Ascending aorta (tissue), 2 donors: Measurements from ENCODE around the gene LOXL3. TPM values are rescaled to one million over a fixed set of nuclear protein-coding genes. Genes with fewer than 3 reads are reported as not detected.

Experiments used
- DNase-seq, 2 donors: peaks; one replicate each; pipeline ENCODE4 v3.0.0-alpha.2; 2019; ENCODE audit warnings: low spot score in 2 of 2
- H3K27ac ChIP-seq, 2 donors: fragments of 200-600 bp; sonication (generic); one replicate each; pipeline ENCODE4 v1.5.1; 2016 to 2017; ENCODE audit warnings: mild to moderate bottlenecking in 1 of 2
- H3K27me3 ChIP-seq: fragments of 200-600 bp; sonication (generic); one replicate; pipeline ENCODE4 v1.5.1; 2017
- H3K36me3 ChIP-seq, 2 donors: fragments of 200-600 bp; sonication (generic); one replicate each; pipeline ENCODE4 v1.5.1; 2016
- H3K4me1 ChIP-seq, 2 donors: fragments of 200-600 bp; sonication (generic); one replicate each; pipeline ENCODE4 v1.5.1; 2016 to 2017; ENCODE audit warnings: mild to moderate bottlenecking in 1 of 2
- H3K4me3 ChIP-seq, 2 donors: fragments of 200-600 bp; sonication (generic); one replicate each; pipeline ENCODE4 v1.5.1; 2016 to 2017; ENCODE audit warnings: mild to moderate bottlenecking in 1 of 2
- H3K9me3 ChIP-seq, 2 donors: fragments of 200-600 bp; sonication (generic); one replicate each; pipeline ENCODE4 v1.5.1; 2016
- intact Hi-C: fragments of 100-400 bp; cut with DNase I; formaldehyde crosslinking; loops from one replicate; pipeline ENCODE4 v1.15.1; 2023
- total RNA-seq: library from RNA; depleted of rRNA; stranded (reverse); fragments of >200 nt; gene quantifications from one replicate; pipeline ENCODE4 v1.1.0, GENCODE V29; 2016
- TF ChIP-seq, protein P1 (sequence below), 3 experiments: fragments of 200-600 bp in 2 of 3; fragments of 450-650 bp in 1 of 3; sonication (generic) in 2 of 3; IDR thresholded peaks; one replicate each; pipeline ENCODE4 v1.5.1; 2016 to 2019; ENCODE audit warnings: antibody characterized with exemption in 3 of 3, mild to moderate bottlenecking in 1 of 3, moderate library complexity in 1 of 3

LOXL3 gene
- total RNA-seq, 1 donor from 2014 or later = 19.8 TPM

DNA sequence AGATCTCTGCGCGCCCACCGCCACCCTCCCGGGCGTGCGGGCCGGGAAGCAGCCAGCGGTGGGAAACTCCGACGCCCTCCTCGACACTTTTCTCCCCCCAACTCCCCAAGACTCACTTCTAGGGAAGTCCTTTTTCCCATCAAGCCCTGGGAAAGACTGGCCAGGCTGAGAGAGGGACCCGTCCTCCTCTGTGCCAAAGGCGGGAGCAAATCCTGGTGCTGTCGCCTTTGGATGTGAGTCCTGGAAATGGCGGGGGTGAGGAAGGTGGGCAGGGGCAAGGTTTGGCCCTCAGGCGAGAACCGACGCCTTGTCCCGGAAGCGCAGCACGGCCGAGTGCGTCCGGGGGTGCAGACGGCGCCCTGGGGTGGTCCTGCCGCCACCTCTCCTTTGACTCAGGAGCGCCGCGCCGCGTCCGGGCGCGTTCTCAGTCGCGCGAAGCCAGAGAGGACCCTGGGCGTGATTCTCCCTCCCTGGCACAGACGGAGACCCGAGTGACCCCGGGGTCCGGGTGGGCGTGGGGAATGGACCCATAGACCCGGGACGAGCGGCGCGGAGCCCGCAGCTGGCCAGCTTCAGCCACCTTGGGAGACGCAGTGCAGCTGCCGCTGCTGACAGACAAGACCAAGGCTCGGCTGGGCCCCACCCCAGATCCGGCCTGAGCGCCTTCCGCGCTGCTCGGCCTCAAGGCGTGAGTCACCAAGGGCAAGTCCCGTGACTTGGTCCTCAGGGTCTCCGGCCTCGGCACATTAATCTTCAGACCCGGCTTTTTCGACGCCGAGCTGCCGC, 50.8 kb downstream of the LOXL3 start:
- DNase-seq = peak; percentile 57 to 89
- H3K27me3 ChIP-seq = peaks cover 5% of the 10 kb centered on the region

DNA sequence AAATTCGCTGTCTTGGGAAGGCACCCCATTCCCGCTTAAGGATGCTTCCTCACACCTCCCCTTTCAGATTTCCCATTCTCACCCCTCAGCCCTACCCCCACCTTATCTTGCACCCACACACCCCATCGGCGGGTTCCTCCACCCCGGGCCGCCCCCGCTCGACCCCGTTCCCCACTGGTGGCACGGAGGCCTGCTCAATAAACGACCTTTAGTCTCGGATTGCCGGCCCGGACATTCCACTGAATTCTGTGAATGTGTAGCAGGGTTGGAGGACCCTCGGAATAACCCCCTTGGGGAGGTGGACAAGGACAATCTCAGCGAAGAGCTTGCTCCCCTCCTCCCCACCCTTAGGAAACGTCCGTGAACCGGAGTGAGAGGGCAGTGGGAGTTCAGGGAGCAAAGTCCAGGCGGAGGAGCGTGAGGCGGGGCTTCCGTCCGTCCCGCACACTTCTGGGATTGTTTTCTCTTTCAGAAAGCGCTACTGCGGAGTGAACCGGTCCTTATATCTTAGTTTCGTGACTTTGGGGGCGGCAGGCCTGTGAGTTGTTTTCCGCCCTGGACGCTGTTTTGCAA, 51.5 kb downstream of the LOXL3 start:
- H3K4me1 ChIP-seq = peaks cover 3 to 26% of the 10 kb centered on the region in 2 donors
- peak overlapping the region; percentile 54 to 68 for H3K4me3 ChIP-seq
- no peak for DNase-seq
- intact Hi-C loops = no loop called here
- no peaks in the 10 kb centered on the region for H3K9me3 ChIP-seq
- TF ChIP-seq, protein P1, sequence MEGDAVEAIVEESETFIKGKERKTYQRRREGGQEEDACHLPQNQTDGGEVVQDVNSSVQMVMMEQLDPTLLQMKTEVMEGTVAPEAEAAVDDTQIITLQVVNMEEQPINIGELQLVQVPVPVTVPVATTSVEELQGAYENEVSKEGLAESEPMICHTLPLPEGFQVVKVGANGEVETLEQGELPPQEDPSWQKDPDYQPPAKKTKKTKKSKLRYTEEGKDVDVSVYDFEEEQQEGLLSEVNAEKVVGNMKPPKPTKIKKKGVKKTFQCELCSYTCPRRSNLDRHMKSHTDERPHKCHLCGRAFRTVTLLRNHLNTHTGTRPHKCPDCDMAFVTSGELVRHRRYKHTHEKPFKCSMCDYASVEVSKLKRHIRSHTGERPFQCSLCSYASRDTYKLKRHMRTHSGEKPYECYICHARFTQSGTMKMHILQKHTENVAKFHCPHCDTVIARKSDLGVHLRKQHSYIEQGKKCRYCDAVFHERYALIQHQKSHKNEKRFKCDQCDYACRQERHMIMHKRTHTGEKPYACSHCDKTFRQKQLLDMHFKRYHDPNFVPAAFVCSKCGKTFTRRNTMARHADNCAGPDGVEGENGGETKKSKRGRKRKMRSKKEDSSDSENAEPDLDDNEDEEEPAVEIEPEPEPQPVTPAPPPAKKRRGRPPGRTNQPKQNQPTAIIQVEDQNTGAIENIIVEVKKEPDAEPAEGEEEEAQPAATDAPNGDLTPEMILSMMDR (IDR thresholded peaks at IDR 0.05) = no peak
- peaks cover 7 to 14% of the 10 kb centered on the region in 2 donors for H3K36me3 ChIP-seq
- H3K27me3 ChIP-seq = peaks cover 5% of the 10 kb centered on the region
- peak overlapping the region in 1 of 2 donors; percentile 61 for H3K27ac ChIP-seq

More for the DNA sequence above, 50.8 kb downstream of the LOXL3 start:
- Histone ChIP-seq H3K4me1 (peaks cover 3 to 28% of the 10 kb centered on the region in 2 donors), H3K36me3 (peaks cover 7 to 14% of the 10 kb centered on the region in 2 donors), H3K4me3 (peak overlapping the region; percentile 54 to 68), H3K27ac (peak overlapping the region; percentile 38 to 61), H3K9me3 (no peaks in the 10 kb centered on the region)
- TF ChIP-seq, protein P1 (IDR thresholded peaks at IDR 0.05) = peak in 2 of 3 experiments; percentile 27 to 29
- intact Hi-C loops = no loop called here

DNA sequence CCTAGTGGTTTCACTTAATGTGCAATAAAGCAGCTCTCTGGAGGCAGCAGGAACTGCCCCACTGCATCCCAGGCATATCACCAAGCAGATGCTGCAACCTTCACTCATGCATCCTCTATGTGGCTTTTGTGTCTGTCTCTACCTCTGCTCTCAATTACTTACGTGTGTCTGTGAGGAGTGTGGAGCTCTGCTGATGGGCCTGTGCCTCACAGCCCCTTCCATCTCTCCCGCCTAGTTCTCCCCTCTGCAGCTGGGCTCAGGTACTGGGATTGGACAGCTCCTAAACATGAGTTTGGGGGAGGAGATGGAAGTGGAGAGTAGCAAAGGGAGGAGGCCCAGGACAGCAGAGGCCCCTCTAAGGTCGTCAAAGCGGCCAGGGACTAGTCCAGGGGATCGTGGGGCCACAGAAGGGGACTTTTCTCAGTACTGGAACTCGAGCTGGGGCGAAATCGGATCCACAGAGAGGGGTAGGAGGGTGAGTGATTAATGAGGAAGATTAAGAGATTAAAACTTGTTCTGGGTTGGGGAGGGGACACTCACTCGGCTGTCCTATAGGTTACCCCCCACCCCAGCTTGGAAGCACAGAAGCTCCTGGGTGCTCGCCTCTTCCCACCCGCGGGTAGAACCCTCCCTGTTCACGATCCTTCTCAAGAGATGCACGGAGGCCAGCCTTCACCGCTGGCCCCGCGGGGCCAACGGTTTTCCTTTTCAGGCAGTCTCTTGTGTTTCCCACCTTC, 52.2 kb downstream of the LOXL3 start:
- Histone ChIP-seq H3K4me1 (peaks cover 3 to 22% of the 10 kb centered on the region in 2 donors), H3K27me3 (peaks cover 5% of the 10 kb centered on the region), H3K4me3 (no peak overlapping the region), H3K36me3 (peaks cover 7 to 14% of the 10 kb centered on the region in 2 donors), H3K9me3 (no peaks in the 10 kb centered on the region), H3K27ac (no peak overlapping the region)
- no peak for DNase-seq
- intact Hi-C loops = no loop called here
- TF ChIP-seq, protein P1 (IDR thresholded peaks at IDR 0.05) = no peak

DNA sequence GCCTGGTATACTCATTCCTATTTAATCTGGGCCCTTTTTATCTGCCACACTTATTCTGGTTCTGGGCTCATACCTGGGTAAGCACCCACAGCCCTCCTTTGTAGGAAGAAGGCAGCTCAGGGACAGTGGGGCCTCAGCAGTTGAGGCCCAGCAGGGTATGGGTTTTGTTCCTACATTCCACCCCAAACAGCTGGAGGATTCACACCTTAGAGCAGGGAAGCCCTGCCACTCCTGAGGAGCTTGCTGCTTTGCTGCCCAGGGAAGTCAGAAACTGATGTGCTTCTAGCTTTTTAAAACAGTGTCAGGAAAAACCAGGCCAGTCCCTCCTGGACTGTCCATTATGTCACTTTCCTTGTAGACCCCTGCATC, 53.2 kb downstream of the LOXL3 start:
- Histone ChIP-seq H3K4me3 (no peak overlapping the region), H3K9me3 (no peaks in the 10 kb centered on the region), H3K27ac (no peak overlapping the region), H3K27me3 (peaks cover 5% of the 10 kb centered on the region), H3K36me3 (peaks cover 7 to 8% of the 10 kb centered on the region in 2 donors), H3K4me1 (peaks cover 3 to 13% of the 10 kb centered on the region in 2 donors)
- DNase-seq = no peak
- intact Hi-C loops = no loop called here
- TF ChIP-seq, protein P1 (IDR thresholded peaks at IDR 0.05) = no peak

- no peak for DNase-seq
- H3K36me3 ChIP-seq = peaks cover 2 to 3% of the 10 kb centered on the region in 2 donors
- peaks cover 3 to 13% of the 10 kb centered on the region in 2 donors for H3K4me1 ChIP-seq
- H3K9me3 ChIP-seq = no peaks in the 10 kb centered on the region
- intact Hi-C loops = no loop called here
- TF ChIP-seq, protein P1 (IDR thresholded peaks at IDR 0.05) = no peak
- peaks cover 5% of the 10 kb centered on the region for H3K27me3 ChIP-seq
- H3K27ac ChIP-seq = no peak overlapping the region
- no peak overlapping the region for H3K4me3 ChIP-seq
Measured at GRCh38 chr2:74499940-74500577, 53.7 kb downstream of the LOXL3 start.
